Measurements from ENCODE around the gene ATAD2B.

- TF ChIP-seq CTCF (conservative IDR thresholded peaks at IDR 0.05; ENCODE audit: low read depth, low read length) (no peak), POLR2A (IDR thresholded peaks at IDR 0.05; ENCODE audit: low read depth, low read length) (no peak), ELK1 (IDR thresholded peaks at IDR 0.05; ENCODE audit: borderline replicate concordance, low read depth, low read length) (no peak), RFX5 (IDR thresholded peaks at IDR 0.05; ENCODE audit: low read depth, low read length) (no peak), MAZ (IDR thresholded peaks at IDR 0.05; ENCODE audit: borderline replicate concordance, low read depth, low read length) (no peak), NFE2L2 (IDR thresholded peaks at IDR 0.05; ENCODE audit: low read depth, low read length) (no peak), SMC3 (IDR thresholded peaks at IDR 0.05; ENCODE audit: low read depth, low read length) (no peak), MXI1 (IDR thresholded peaks at IDR 0.05; ENCODE audit: borderline replicate concordance, low read depth, low read length) (no peak), RAD21 (IDR thresholded peaks at IDR 0.05; ENCODE audit: low read length) (no peak), CEBPB (IDR thresholded peaks at IDR 0.05; ENCODE audit: low read depth, low read length) (no peak), CHD1 (IDR thresholded peaks at IDR 0.05; ENCODE audit: low read depth, low read length) (no peak), USF2 (IDR thresholded peaks at IDR 0.05; ENCODE audit: low read depth, low read length) (no peak)
These were observed 26.8 kb downstream of the ATAD2B start for GRCh38 chr2:23900133-23900532.
